Neuronal stem cell (in vitro differentiated cells): ENCODE measurements around the gene COBLL1.

ENCODE experiments used
- DNase-seq: peaks from one replicate; pipeline ENCODE4 v3.0.0-alpha.2; 2013; ENCODE audit warnings: low spot score
- H2AFZ ChIP-seq: one replicate; pipeline ENCODE4 v1.6.1; 2013; ENCODE audit warnings: mild to moderate bottlenecking, low read length, inconsistent platforms
- H2AK5ac ChIP-seq: 2 replicates; pipeline ENCODE4 v1.6.1; 2013; ENCODE audit warnings: low read depth, mild to moderate bottlenecking, inconsistent platforms, low read length, moderate library complexity, mixed read lengths
- H2BK120ac ChIP-seq: 2 replicates; pipeline ENCODE4 v1.6.1; 2013; ENCODE audit warnings: low read depth, mild to moderate bottlenecking, inconsistent platforms, low read length, moderate library complexity, mixed read lengths
- H2BK12ac ChIP-seq: one replicate; pipeline ENCODE4 v1.6.1; 2013; ENCODE audit warnings: low read length, inconsistent platforms
- H2BK15ac ChIP-seq: 2 replicates; pipeline ENCODE4 v1.6.1; 2013; ENCODE audit warnings: mild to moderate bottlenecking, low read length, inconsistent platforms, mixed read lengths
- H2BK5ac ChIP-seq: one replicate; pipeline ENCODE4 v1.6.1; 2013; ENCODE audit warnings: inconsistent platforms, mild to moderate bottlenecking, low read length, moderate library complexity
- H3K14ac ChIP-seq: one replicate; pipeline ENCODE4 v1.6.1; 2013; ENCODE audit warnings: low read length, inconsistent platforms
- H3K18ac ChIP-seq: 2 replicates; pipeline ENCODE4 v1.6.1; 2013; ENCODE audit warnings: low read length, inconsistent platforms
- H3K23ac ChIP-seq: 2 replicates; pipeline ENCODE4 v1.6.1; 2013; ENCODE audit warnings: low read depth, mild to moderate bottlenecking, mixed read lengths, low read length, inconsistent platforms; ENCODE audit not compliant: poor library complexity
- H3K27ac ChIP-seq: replicated peaks from 3 replicates; pipeline ENCODE4 v1.5.1; 2013; ENCODE audit warnings: low read length, inconsistent platforms
- H3K27me3 ChIP-seq, 3 experiments: 2 replicates each; pipeline ENCODE4 v1.6.1; 2013; ENCODE audit warnings: low read length in 3 of 3, mild to moderate bottlenecking in 2 of 3, inconsistent platforms in 1 of 3, low read depth in 1 of 3, mixed read lengths in 1 of 3, moderate library complexity in 1 of 3; ENCODE audit not compliant: control insufficient read depth in 3 of 3, insufficient read depth in 3 of 3
- H3K36me3 ChIP-seq, 2 donors: replicated peaks in 1 of 2; 2 replicates each; pipeline ENCODE4 v1.6.1; 2013; ENCODE audit warnings: low read length in 2 of 2; ENCODE audit not compliant: control insufficient read depth in 2 of 2, insufficient read depth in 2 of 2
- H3K4ac ChIP-seq: 2 replicates; pipeline ENCODE4 v1.6.1; 2013; ENCODE audit warnings: inconsistent platforms, mild to moderate bottlenecking, low read length, moderate library complexity
- H3K4me1 ChIP-seq, 2 donors: 1 replicate in 1 of 2; 2 replicates in 1 of 2; pipeline ENCODE4 v1.6.1; 2013; ENCODE audit warnings: low read length in 2 of 2, low read depth in 1 of 2; ENCODE audit not compliant: control insufficient read depth in 2 of 2, insufficient read depth in 1 of 2
- H3K4me2 ChIP-seq: one replicate; pipeline ENCODE4 v1.6.1; 2013; ENCODE audit warnings: mild to moderate bottlenecking, low read length, inconsistent platforms; ENCODE audit not compliant: insufficient read depth, poor library complexity, severe bottlenecking
- H3K4me3 ChIP-seq, 2 donors: 2 replicates each; pipeline ENCODE4 v1.5.1; 2013; ENCODE audit warnings: low read length in 2 of 2, mild to moderate bottlenecking in 2 of 2, inconsistent platforms in 1 of 2, moderate library complexity in 1 of 2
- H3K79me1 ChIP-seq: one replicate; pipeline ENCODE4 v1.6.1; 2013; ENCODE audit warnings: low read depth, mild to moderate bottlenecking, inconsistent platforms, low read length, moderate library complexity
- H3K9ac ChIP-seq: one replicate; pipeline ENCODE4 v1.6.1; 2013; ENCODE audit warnings: mild to moderate bottlenecking, low read depth, low read length, inconsistent platforms; ENCODE audit not compliant: poor library complexity
- H3K9me3 ChIP-seq, 2 donors: replicated peaks in 1 of 2; 2 replicates each; pipeline versions ENCODE3 to v1.6.1; 2013; ENCODE audit warnings: low read length in 2 of 2, mild to moderate bottlenecking in 2 of 2, inconsistent platforms in 1 of 2, low read depth in 1 of 2, mixed read lengths in 1 of 2, moderate library complexity in 1 of 2; ENCODE audit not compliant: control insufficient read depth in 2 of 2, insufficient read depth in 1 of 2
- H4K8ac ChIP-seq: one replicate; pipeline ENCODE4 v1.6.1; 2013; ENCODE audit warnings: low read depth, mild to moderate bottlenecking, inconsistent platforms, low read length, moderate library complexity
- H4K91ac ChIP-seq: one replicate; pipeline ENCODE4 v1.6.1; 2013; ENCODE audit warnings: low read length, low read depth, mild to moderate bottlenecking, inconsistent platforms; ENCODE audit not compliant: poor library complexity
- WGBS, 2 donors: extraction: QIAGEN DNeasy Blood & Tissue Kit; methylation state at CpG; one replicate each; pipeline ENCODE4 v1.1.7; 2013; ENCODE audit warnings: missing lambda C conversion rate in 2 of 2, mixed read lengths in 1 of 2; ENCODE audit not compliant: insufficient read length in 2 of 2, insufficient replicate concordance in 1 of 2; ENCODE audit errors: extremely low coverage in 2 of 2; 5-methylcytosine and 5-hydroxymethylcytosine counted together

Gene COBLL1

DNA sequence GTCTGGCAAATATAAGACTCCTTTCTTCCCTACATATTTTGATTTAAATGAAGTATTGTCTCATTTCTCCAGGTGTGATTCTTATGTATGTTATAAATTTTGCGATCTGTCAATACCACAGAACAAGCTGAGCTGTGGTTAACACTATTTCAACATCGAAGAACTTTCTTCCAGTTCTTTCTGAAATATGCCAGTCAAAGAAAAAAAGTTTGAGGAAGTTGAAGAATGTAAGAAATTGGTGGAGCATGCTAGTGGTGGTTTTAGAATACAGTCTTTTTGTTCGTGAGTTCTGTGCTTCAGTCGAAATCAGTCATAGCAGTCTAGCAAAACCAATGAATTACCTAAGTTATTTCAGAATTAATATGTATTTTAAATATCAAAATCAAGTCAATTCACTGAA is 8.6 kb upstream of the COBLL1 start:
- no peak overlapping the region for H3K14ac ChIP-seq
- no peaks in the 10 kb centered on the region for H3K4me1 ChIP-seq
- H3K9me3 ChIP-seq, result no peaks in the 10 kb centered on the region
- H3K18ac ChIP-seq, result no peak overlapping the region
- no peak overlapping the region for H2BK12ac ChIP-seq
- H2AFZ ChIP-seq, result no peak overlapping the region
- H4K91ac ChIP-seq, result no peak overlapping the region
- H3K4me3 ChIP-seq, result no peak overlapping the region
- H3K23ac ChIP-seq, result no peak overlapping the region
- no peak overlapping the region for H2AK5ac ChIP-seq
- H3K4ac ChIP-seq, result no peak overlapping the region
- no peak for DNase-seq
- H2BK120ac ChIP-seq, result no peak overlapping the region
- no peak overlapping the region for H2BK5ac ChIP-seq
- no peak overlapping the region for H4K8ac ChIP-seq
- H3K9ac ChIP-seq, result no peak overlapping the region
- H3K27me3 ChIP-seq, result no peaks in the 10 kb centered on the region
- no peaks in the 10 kb centered on the region for H3K36me3 ChIP-seq
- no peak overlapping the region for H2BK15ac ChIP-seq
- WGBS, 2 donors, result no CpG with 5 or more reads among the region's 4 CpGs
- no peaks in the 10 kb centered on the region for H3K79me1 ChIP-seq
- no peak overlapping the region for H3K4me2 ChIP-seq
- no peak overlapping the region for H3K27ac ChIP-seq

DNA sequence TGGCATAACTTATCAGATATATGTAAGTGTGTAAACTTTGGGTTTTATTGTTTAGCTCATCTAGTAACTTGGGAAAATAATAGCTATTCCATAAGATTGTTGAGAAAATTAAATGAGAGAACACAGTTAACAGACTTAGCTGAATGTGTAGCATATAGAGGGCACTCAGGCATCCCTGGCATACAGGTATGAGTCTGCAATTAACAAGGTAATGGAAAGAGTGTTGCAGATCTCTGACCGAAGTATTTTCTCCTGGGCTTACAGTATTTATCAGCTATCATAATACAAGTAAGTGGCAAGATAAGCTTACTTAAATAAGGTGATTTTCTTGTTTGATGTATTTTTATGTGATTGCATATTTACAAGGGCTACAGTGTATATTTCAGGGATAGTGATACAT is 7.9 kb upstream of the COBLL1 start:
- Histone ChIP-seq H2BK120ac (no peak overlapping the region), H4K8ac (no peak overlapping the region), H3K27me3 (no peaks in the 10 kb centered on the region), H2BK15ac (no peak overlapping the region), H3K36me3 (no peaks in the 10 kb centered on the region), H2AK5ac (no peak overlapping the region), H2BK12ac (no peak overlapping the region), H3K4ac (no peak overlapping the region), H3K4me2 (no peak overlapping the region), H3K27ac (no peak overlapping the region), H3K14ac (no peak overlapping the region), H3K23ac (no peak overlapping the region), H2BK5ac (no peak overlapping the region), H3K79me1 (no peaks in the 10 kb centered on the region), H3K4me1 (no peaks in the 10 kb centered on the region), H2AFZ (no peak overlapping the region), H3K9ac (no peak overlapping the region), H3K18ac (no peak overlapping the region), H4K91ac (no peak overlapping the region), H3K9me3 (no peaks in the 10 kb centered on the region), H3K4me3 (no peak overlapping the region)
- DNase-seq, result no peak
- no CpG with 5 or more reads among the region's 1 CpG for WGBS, 2 donors

DNA sequence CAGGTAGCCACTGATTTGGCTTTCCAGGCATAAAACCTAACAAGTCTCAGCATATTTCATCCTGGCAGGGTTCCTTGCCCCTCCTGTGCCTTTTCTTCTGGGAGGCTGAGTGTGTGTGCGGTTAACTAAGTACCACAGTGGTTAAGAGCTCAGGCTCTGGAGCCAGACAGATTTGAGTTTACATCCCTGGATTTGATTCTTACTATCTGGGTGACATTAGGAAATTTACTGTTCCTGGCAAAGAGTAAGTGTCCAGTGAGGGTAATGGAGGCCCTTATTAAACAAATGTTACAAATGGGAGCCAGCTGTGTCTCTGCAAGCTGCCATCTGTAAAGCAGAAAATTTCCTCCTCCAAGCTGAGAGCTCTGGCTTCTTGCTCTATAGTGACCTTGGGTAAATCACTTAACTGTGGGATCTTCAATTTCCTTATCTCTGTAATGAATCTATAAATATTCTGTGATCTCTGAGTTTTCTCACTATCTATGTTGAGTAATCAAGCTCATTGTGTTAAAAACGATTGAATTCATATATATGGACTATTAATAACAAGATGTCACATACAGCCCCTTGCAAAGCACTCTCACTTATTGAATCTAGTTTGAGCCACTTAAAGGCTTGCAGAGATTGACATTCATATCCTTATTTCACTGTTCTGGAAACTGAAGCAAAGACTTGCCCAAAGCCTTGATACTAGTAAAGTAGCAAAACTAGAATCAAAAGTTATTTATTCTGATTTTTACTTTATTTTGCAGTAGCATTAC is 6.5 kb upstream of the COBLL1 start:
- H2BK5ac ChIP-seq, result no peak overlapping the region
- H2BK12ac ChIP-seq, result no peak overlapping the region
- H2AK5ac ChIP-seq, result no peak overlapping the region
- H4K91ac ChIP-seq, result no peak overlapping the region
- WGBS, 2 donors, result no CpG with 5 or more reads among the region's 2 CpGs
- no peaks in the 10 kb centered on the region for H3K36me3 ChIP-seq
- no peaks in the 10 kb centered on the region for H3K9me3 ChIP-seq
- H3K9ac ChIP-seq, result no peak overlapping the region
- no peaks in the 10 kb centered on the region for H3K4me1 ChIP-seq
- H3K14ac ChIP-seq, result no peak overlapping the region
- no peak overlapping the region for H3K23ac ChIP-seq
- H3K27ac ChIP-seq, result no peak overlapping the region
- no peaks in the 10 kb centered on the region for H3K27me3 ChIP-seq
- no peak overlapping the region for H3K4me2 ChIP-seq
- H3K4ac ChIP-seq, result no peak overlapping the region
- H3K4me3 ChIP-seq, result no peak overlapping the region
- H2AFZ ChIP-seq, result peak overlapping the region; percentile 30
- H2BK120ac ChIP-seq, result no peak overlapping the region
- no peaks in the 10 kb centered on the region for H3K79me1 ChIP-seq
- DNase-seq, result no peak
- H3K18ac ChIP-seq, result no peak overlapping the region
- H2BK15ac ChIP-seq, result no peak overlapping the region
- no peak overlapping the region for H4K8ac ChIP-seq

DNA sequence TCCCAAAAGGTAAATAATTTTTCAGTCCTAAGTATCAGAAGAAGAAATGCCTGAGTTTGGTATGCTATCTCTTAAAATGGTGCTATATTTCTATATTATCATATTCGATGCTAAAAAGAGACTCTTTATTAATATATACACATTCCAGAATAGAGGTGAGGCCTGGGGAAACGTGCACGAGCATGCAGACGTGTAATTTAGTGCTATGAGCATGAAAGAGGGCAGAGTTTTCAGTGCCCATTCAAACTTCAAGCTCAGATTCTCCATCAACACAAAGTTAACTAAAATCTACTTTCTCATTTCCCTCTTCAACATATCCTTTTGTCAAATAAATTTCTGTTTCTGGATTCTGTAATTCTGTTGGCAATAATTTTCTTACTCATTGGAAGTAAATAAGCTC is 5.7 kb upstream of the COBLL1 start:
- Histone ChIP-seq H3K27ac (no peak overlapping the region), H2AK5ac (no peak overlapping the region), H2AFZ (no peak overlapping the region), H4K8ac (no peak overlapping the region), H3K9ac (no peak overlapping the region), H3K4me3 (no peak overlapping the region), H3K79me1 (no peaks in the 10 kb centered on the region), H3K4ac (no peak overlapping the region), H3K36me3 (no peaks in the 10 kb centered on the region), H3K23ac (no peak overlapping the region), H2BK12ac (no peak overlapping the region), H4K91ac (no peak overlapping the region), H3K9me3 (no peaks in the 10 kb centered on the region), H3K14ac (no peak overlapping the region), H2BK120ac (no peak overlapping the region), H3K18ac (no peak overlapping the region), H3K4me1 (no peaks in the 10 kb centered on the region), H2BK5ac (no peak overlapping the region), H3K27me3 (no peaks in the 10 kb centered on the region), H2BK15ac (no peak overlapping the region), H3K4me2 (no peak overlapping the region)
- no CpG with 5 or more reads among the region's 4 CpGs for WGBS, 2 donors
- DNase-seq, result no peak
